Left ventricle myocardium superior (tissue), 1 donor: Measurements from ENCODE around the gene SMOC1. TPM values are rescaled to one million over a fixed set of nuclear protein-coding genes. Genes with fewer than 3 reads are reported as not detected.

Experiments used
- ATAC-seq: fragments of 200-7000 bp; cut with Tn5 transposase; one replicate; pipeline ENCODE4 v1.9.1; 2020; ENCODE audit warnings: mild to moderate bottlenecking, moderate library complexity
- DNase-seq: peaks from one replicate; pipeline ENCODE4 v3.0.0-alpha.2; 2020
- intact Hi-C: fragments of 100-400 bp; cut with micrococcal nuclease; formaldehyde crosslinking; loops from one replicate; pipeline ENCODE4 v1.11.0; 2022
- total RNA-seq: library from RNA; stranded (reverse); fragmentation: NEBNext Ultra II Directional; extraction: Animal tissue kit (Norgen Biotek cat#: 25700); gene quantifications from one replicate; pipeline ENCODE4 v1.2.1, GENCODE V29; 2021
- donor health status: DM: no; HTN: yes; CAD: no; lungs with severe emphysema.

SMOC1 gene
- total RNA-seq, 1 donor from 2014 or later, result 0.45 TPM

DNA sequence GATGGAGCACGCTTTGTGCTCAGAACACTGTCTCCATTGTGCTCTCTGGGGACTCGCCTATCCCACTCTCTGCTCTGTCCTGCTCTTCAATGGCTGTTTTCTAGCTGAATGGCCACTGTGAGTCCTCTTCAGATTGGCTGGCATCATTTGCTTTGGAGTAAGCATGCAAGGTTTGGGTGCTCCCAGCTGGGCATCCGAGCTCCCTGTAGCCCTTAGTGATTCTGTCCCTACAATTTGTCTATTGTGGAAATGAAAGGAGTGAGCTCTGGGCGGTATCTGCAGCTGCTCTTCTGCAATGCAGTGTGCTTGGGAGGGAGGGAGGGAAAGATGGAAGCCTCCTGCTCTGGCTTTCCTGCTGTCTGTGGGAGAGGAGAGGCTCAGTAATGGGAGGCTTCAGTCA lies 84.8 kb downstream of the SMOC1 start:
- intact Hi-C loops, result no loop called here
- no peak for ATAC-seq
- no peak for DNase-seq

DNA sequence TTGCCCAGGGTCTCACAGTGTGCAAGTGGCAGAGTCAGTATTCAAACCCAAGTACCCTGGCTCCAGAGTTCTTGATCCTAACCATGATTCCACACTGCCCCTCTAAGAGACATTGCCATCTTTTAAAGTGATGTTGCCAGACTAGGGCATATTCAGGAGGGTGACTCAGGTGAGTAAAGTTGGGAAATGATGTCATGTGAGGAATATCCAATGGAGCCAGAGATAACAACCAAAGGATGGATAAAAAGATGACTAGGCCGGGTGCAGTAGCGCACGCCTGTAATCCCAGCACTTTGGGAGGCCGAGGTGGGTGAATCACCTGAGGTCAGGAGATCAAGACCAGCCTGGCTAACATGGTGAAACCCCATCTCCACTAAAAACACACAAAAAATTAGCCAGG lies 85.6 kb downstream of the SMOC1 start:
- intact Hi-C loops, result no loop called here
- no peak for ATAC-seq
- no peak for DNase-seq

DNA sequence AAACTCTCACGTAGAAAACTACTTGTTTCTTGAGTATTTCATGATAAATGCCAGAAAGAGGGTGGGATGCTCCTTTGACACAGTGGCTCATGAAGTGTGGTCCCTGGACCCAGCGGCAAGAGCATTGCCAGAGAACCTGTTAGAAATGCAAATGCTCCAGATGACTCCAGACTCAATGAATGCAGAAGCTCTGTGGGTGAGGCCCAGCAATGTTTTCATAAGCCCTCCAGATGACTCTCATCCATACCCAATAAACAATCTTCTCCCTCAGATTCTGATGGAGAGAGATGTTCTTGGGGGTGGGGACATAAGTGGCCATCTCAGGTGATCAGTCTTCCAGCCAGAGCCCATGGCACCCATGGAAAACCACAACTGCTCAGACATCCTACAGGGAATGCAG lies 88.9 kb downstream of the SMOC1 start:
- ATAC-seq (no peak), DNase-seq (no peak)
- intact Hi-C loops, result no loop called here

DNA sequence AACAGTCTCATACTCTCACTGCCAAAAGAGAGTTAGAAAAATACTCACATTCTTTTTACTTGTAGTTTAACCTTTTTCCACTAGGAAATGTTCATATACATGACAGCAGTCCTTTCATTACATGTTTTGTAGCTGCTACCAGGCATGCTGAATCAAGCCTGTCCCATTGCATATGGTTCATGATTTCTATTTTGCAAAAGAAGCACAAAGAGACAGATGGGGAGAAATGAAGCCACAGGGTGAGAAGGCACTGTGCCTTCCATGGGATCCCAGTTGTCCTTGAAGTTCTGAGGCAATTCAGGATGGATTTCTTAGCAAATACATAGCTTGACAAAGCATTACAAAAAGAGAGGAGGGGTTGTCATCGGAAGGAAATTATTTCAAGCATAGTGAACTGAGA lies 89.5 kb downstream of the SMOC1 start:
- intact Hi-C loops, result no loop called here
- DNase-seq (no peak), ATAC-seq (no peak)

- intact Hi-C loops, result no loop called here
- ATAC-seq, result no peak
- no peak for DNase-seq
Measured at GRCh38 chr14:69972755-69973154, 93.5 kb downstream of the SMOC1 start.

DNA sequence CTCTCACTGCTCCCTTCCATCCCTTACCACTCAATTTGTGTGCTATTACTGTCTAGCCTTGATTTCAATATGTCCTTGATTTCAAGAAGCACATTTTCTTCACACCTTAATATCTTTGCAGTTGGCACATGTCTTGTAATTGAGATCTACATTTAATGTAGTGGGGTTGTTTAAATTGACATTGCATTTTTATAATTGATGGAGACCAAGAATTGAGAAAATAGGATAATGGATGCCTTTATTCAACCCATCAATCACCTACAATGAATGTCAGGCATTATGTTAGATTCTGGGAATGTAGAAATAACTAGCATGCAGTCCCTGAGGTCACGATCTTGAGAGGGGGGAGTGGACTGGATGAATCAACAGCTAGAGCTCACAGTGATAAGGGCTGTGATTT lies 94.6 kb downstream of the SMOC1 start:
- no peak for ATAC-seq
- intact Hi-C loops, result no loop called here
- no peak for DNase-seq

GRCh38 chr14:69979882-69980281 lies 100.7 kb downstream of the SMOC1 start:
- DNase-seq, result no peak
- intact Hi-C loops, result no loop called here
- no peak for ATAC-seq

GRCh38 chr14:69980457-69981425 lies 101.5 kb downstream of the SMOC1 start:
- intact Hi-C loops, result no loop called here
- DNase-seq (no peak), ATAC-seq (no peak)

DNA sequence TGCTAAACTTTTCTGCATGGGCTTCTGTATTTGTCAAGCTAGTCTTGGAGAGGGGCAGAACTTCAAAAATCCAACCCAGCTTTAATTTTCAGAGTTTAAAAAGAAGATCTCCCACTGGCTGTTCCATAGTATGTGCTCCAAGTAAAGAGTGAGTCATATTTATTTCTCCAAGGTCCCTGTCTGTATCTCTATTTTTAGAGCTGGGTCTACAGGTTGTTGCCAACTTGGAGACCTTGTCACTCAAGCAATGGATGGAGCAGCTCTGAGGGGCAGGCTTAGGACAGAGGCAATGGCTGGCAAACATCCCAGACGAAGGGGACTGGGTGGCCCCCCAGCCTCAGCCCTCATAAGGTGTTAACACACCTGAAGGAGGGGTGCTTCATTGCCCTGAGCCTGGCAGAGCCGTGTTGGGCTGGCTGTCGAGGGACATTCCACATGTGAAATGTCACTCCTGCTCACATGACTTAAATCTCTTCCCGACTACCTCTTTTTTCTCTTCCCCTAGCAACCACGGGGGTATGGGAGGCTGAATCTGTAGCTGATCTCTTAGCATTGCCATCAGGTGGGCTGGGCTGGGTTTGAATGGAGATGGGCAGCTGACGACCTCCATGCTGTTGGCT lies 103.1 kb downstream of the SMOC1 start:
- intact Hi-C loops, result no loop called here
- ATAC-seq (peak; percentile 38), DNase-seq (no peak)

DNA sequence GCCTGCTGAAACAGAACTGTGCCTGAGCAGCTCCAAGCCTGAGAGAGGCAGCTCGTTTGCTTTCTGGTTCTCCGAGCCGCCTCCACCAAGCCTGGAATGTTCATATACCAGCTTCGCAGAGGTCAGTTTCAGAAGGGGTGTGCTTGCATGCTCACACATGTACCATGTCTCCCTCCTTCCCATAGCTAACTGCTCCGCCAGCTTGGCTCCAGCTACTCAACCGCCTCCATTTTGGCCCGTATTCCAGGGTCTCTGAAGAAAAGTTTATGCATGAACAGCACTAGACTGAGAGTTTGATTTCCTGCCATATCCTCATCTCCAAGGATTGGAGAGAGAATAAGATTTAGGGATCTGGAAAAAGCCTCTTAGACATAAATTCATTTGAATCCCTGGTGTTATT lies 103.7 kb downstream of the SMOC1 start:
- no peak for DNase-seq
- intact Hi-C loops, result no loop called here
- no peak for ATAC-seq

DNA sequence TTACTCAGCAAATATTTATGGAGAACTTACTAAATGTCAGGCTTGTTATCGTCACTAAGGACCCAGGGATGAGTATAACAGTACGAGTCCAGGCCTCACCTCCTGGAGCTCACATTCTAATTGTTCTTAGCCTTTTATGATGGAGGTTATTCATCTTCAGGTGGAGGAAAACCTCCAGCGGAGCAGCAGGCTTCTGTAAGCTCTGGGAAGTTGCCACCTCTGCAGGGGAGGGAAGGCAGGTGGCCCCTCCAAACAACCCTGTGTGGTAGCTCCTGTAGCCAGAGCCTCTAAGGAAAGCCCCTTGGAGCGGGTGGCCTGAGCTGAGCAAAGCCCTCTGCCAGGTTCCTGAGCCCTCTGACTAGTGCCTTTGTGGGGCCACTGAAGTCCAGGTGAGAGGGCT lies 104.1 kb downstream of the SMOC1 start:
- ATAC-seq, result no peak
- DNase-seq, result no peak
- intact Hi-C loops, result no loop called here

- no peak for DNase-seq
- ATAC-seq, result peak; percentile 70
- intact Hi-C loops, result no loop called here
Measured at GRCh38 chr14:69985463-69985862, 106.2 kb downstream of the SMOC1 start.

- intact Hi-C loops, result no loop called here
- DNase-seq, result no peak
- ATAC-seq, result no peak
Measured at GRCh38 chr14:69986336-69986735, 107.1 kb downstream of the SMOC1 start.

- intact Hi-C loops, result no loop called here
- no peak for ATAC-seq
- no peak for DNase-seq
Measured at GRCh38 chr14:69987406-69988121, 108.3 kb downstream of the SMOC1 start.

- intact Hi-C loops, result no loop called here
- no peak for ATAC-seq
- DNase-seq, result no peak
Measured at GRCh38 chr14:69988979-69989378, 109.8 kb downstream of the SMOC1 start.

GRCh38 chr14:69989622-69990021 lies 110.4 kb downstream of the SMOC1 start:
- no peak for DNase-seq
- intact Hi-C loops, result no loop called here
- no peak for ATAC-seq

GRCh38 chr14:69990323-69990722 lies 111.1 kb downstream of the SMOC1 start:
- no peak for DNase-seq
- intact Hi-C loops, result no loop called here
- peak; percentile 26 for ATAC-seq

DNA sequence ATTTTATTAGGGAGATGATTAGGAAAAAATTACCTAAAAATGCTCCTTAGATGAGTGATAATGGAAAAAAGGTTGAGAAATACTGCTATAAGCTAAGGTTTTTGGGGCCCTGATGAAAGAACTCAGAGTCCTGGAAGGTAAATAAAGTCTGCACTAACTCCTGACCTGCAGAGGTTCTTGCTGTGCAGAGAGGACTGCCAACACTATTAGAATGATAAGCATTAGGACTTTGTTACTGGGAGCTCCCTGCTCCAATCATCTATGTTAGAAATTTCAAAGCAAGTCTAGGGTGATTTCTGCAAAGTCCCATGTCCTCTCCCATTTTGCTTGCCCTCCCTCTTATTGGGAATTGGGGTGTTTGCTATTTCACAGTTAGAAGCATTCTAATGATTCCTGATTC lies 112.2 kb downstream of the SMOC1 start:
- ATAC-seq, result no peak
- no peak for DNase-seq
- intact Hi-C loops, result no loop called here

- ATAC-seq (peak; percentile 83), DNase-seq (peak; percentile 38)
- intact Hi-C loops, result no loop called here
Measured at GRCh38 chr14:69992564-69992963, 113.3 kb downstream of the SMOC1 start.

GRCh38 chr14:69993326-69993725 lies 114.1 kb downstream of the SMOC1 start:
- DNase-seq, result no peak
- intact Hi-C loops, result no loop called here
- peak; percentile 36 for ATAC-seq
